ENCODE results near the gene SLC7A14. TPM values are rescaled to one million over a fixed set of nuclear protein-coding genes. Genes with fewer than 3 reads are reported as not detected.

Gene SLC7A14
- total and polyA plus RNA-seq, 2 donors (not counting 1 experiment from before 2014, with no cell fraction given), result not detected

- Histone ChIP-seq H3K27ac (ENCODE audit: low read length in 2 of 2) (no peak overlapping the region), H3K27me3 (replicated peaks in 1 of 4; ENCODE audit: control extremely low read depth in 1 of 4, control insufficient read depth in 3 of 4, insufficient read depth in 4 of 4, low read length in 3 of 4) (peaks cover 0 to 5% (median 1%) of the 10 kb centered on the region in 4 experiments), H3K4me2 (replicated peaks; ENCODE audit: low read depth, low read length, poor library complexity, severe bottlenecking) (no peak overlapping the region), H3K4me1 (ENCODE audit: control insufficient read depth in 2 of 2, insufficient read depth in 2 of 2, low read length in 2 of 2) (no peaks in the 10 kb centered on the region), H2AFZ (ENCODE audit: insufficient read depth, low read depth, low read length, poor library complexity, severe bottlenecking) (no peak overlapping the region), H3K9ac (ENCODE audit: low read length) (no peak overlapping the region), H3K79me2 (ENCODE audit: control insufficient read depth, insufficient read depth, low read length) (no peaks in the 10 kb centered on the region), H3K9me3 (ENCODE audit: control extremely low read depth in 1 of 3, control insufficient read depth in 2 of 3, insufficient read depth in 1 of 3, low read length in 2 of 3) (no peaks in the 10 kb centered on the region), H4K20me1 (ENCODE audit: control insufficient read depth, insufficient read depth, low read length, poor library complexity, severe bottlenecking) (no peaks in the 10 kb centered on the region), H3K4me3 (ENCODE audit: control extremely low read depth in 1 of 5, extremely low read depth in 1 of 5, insufficient read depth in 1 of 5, low read depth in 2 of 5, low read length in 4 of 5) (no peak overlapping the region), H3K36me3 (replicated peaks in 1 of 2; ENCODE audit: control extremely low read depth in 1 of 2, control insufficient read depth in 1 of 2, extremely low read depth in 1 of 2, insufficient read depth in 2 of 2, low read length in 1 of 2) (no peaks in the 10 kb centered on the region)
- ChIA-PET POLR2A (no interaction called here), CTCF (no interaction called here)
- Mint-ChIP-seq H3K27ac (no peak overlapping the region), H3K9me3 (ENCODE audit: insufficient read depth) (peaks cover 2% of the 10 kb centered on the region), H3K4me1 (peaks cover 5% of the 10 kb centered on the region), H3K4me3 (no peak overlapping the region), H3K27me3 (peaks cover 18% of the 10 kb centered on the region)
- no CpG with 5 or more reads among the region's 1 CpG for WGBS (ENCODE audit: insufficient coverage)
- intact Hi-C loops (cut with micrococcal nuclease), result no loop called here
- ATAC-seq (ENCODE audit: low read depth) (no peak), DNase-seq (no peak)
- no peak for TF ChIP-seq CTCF (IDR thresholded peaks at IDR 0.05)
- TF ChIP-seq EZH2 (IDR thresholded peaks at IDR 0.05; ENCODE audit: borderline replicate concordance, insufficient read depth, low read depth, low read length, poor library complexity, severe bottlenecking), result no peak
These were observed 23.8 kb downstream of the SLC7A14 start for GRCh38 chr3:170562080-170562479.

GRCh38 chr3:170560717-170561382 lies 25.0 kb downstream of the SLC7A14 start:
- Histone ChIP-seq H3K4me2 (replicated peaks; ENCODE audit: low read depth, low read length, poor library complexity, severe bottlenecking) (no peak overlapping the region), H2AFZ (ENCODE audit: insufficient read depth, low read depth, low read length, poor library complexity, severe bottlenecking) (no peak overlapping the region), H3K27ac (ENCODE audit: low read length in 2 of 2) (no peak overlapping the region), H3K79me2 (ENCODE audit: control insufficient read depth, insufficient read depth, low read length) (no peaks in the 10 kb centered on the region), H3K4me3 (ENCODE audit: control extremely low read depth in 1 of 5, extremely low read depth in 1 of 5, insufficient read depth in 1 of 5, low read depth in 2 of 5, low read length in 4 of 5) (no peak overlapping the region), H3K36me3 (replicated peaks in 1 of 2; ENCODE audit: control extremely low read depth in 1 of 2, control insufficient read depth in 1 of 2, extremely low read depth in 1 of 2, insufficient read depth in 2 of 2, low read length in 1 of 2) (no peaks in the 10 kb centered on the region), H3K27me3 (replicated peaks in 1 of 4; ENCODE audit: control extremely low read depth in 1 of 4, control insufficient read depth in 3 of 4, insufficient read depth in 4 of 4, low read length in 3 of 4) (peaks cover 0 to 5% (median 1%) of the 10 kb centered on the region in 4 experiments), H4K20me1 (ENCODE audit: control insufficient read depth, insufficient read depth, low read length, poor library complexity, severe bottlenecking) (no peaks in the 10 kb centered on the region), H3K9me3 (ENCODE audit: control extremely low read depth in 1 of 3, control insufficient read depth in 2 of 3, insufficient read depth in 1 of 3, low read length in 2 of 3) (no peaks in the 10 kb centered on the region), H3K9ac (ENCODE audit: low read length) (no peak overlapping the region), H3K4me1 (ENCODE audit: control insufficient read depth in 2 of 2, insufficient read depth in 2 of 2, low read length in 2 of 2) (no peaks in the 10 kb centered on the region)
- Mint-ChIP-seq H3K4me3 (no peak overlapping the region), H3K4me1 (peaks cover 5% of the 10 kb centered on the region), H3K27ac (no peak overlapping the region), H3K27me3 (peaks cover 19% of the 10 kb centered on the region), H3K9me3 (ENCODE audit: insufficient read depth) (peaks cover 2% of the 10 kb centered on the region)
- ChIA-PET POLR2A (no interaction called here), CTCF (no interaction called here)
- ATAC-seq (ENCODE audit: low read depth) (no peak), DNase-seq (no peak)
- WGBS (ENCODE audit: insufficient coverage), result 32% methylated on average over 4 of the region's 5 CpGs
- TF ChIP-seq CTCF (IDR thresholded peaks at IDR 0.05) (no peak), EZH2 (IDR thresholded peaks at IDR 0.05; ENCODE audit: borderline replicate concordance, insufficient read depth, low read depth, low read length, poor library complexity, severe bottlenecking) (no peak)
- intact Hi-C loops (cut with micrococcal nuclease), result no loop called here
